ENCODE results near the gene DLG2.

Gene DLG2

DNA sequence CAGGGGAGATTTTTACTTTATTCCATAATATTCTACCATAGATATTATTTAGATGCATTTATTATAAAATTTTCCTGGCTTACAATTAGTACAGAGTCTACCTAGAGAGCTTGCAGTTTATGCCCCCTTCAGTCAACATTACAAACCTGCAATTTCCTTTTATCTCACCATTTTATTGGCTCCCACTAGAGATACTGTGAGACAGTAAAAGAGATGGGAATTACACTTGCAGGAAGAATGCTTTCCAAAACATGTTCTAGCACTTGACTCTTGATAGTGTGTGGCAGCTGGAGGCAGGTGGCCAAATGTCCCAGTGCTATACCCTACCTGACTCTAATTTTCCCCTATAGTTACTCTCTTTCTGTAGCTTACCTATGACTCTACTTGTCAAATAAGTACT, 863.2 kb downstream of the DLG2 start:
- TF ChIP-seq, protein P1, sequence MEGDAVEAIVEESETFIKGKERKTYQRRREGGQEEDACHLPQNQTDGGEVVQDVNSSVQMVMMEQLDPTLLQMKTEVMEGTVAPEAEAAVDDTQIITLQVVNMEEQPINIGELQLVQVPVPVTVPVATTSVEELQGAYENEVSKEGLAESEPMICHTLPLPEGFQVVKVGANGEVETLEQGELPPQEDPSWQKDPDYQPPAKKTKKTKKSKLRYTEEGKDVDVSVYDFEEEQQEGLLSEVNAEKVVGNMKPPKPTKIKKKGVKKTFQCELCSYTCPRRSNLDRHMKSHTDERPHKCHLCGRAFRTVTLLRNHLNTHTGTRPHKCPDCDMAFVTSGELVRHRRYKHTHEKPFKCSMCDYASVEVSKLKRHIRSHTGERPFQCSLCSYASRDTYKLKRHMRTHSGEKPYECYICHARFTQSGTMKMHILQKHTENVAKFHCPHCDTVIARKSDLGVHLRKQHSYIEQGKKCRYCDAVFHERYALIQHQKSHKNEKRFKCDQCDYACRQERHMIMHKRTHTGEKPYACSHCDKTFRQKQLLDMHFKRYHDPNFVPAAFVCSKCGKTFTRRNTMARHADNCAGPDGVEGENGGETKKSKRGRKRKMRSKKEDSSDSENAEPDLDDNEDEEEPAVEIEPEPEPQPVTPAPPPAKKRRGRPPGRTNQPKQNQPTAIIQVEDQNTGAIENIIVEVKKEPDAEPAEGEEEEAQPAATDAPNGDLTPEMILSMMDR (IDR thresholded peaks at IDR 0.05; ENCODE audit: low read length): no peak
- TF ChIP-seq EZH2 (IDR thresholded peaks at IDR 0.05; ENCODE audit: borderline replicate concordance, low read length): no peak
- Histone ChIP-seq H3K9me2 (ENCODE audit: low read depth, low read length) (no peaks in the 10 kb centered on the region), H3K27me3 (ENCODE audit: insufficient read depth, low read length) (no peaks in the 10 kb centered on the region)

DNA sequence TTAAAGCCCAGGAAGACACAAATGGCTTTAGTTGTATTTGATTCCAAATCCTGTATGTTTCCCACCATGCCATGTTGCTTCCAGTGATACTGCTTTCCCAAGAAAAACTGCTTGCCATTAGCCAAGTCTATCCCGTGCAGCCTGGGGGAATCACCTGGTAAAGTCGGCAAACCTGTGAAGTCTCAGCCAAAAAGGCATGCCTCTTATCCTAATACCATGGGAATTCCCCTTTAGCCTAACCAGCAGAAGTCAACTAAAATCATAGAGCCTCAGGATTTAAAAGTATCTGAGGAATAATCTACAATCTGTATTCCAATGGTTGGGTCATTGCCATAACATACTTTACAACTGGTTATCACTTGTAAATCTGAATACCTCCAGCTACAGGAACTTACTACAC, 869.4 kb downstream of the DLG2 start:
- no peaks in the 10 kb centered on the region for H3K4me1 ChIP-seq (ENCODE audit: insufficient read depth, low read length, severe bottlenecking)
- H2AFZ ChIP-seq (ENCODE audit: low read length): no peak overlapping the region
- H3K9ac ChIP-seq (ENCODE audit: low read length): no peak overlapping the region
- H3K79me2 ChIP-seq (ENCODE audit: insufficient read depth, low read length): no peaks in the 10 kb centered on the region
- H3K27me3 ChIP-seq (ENCODE audit: insufficient read depth, low read length): no peaks in the 10 kb centered on the region
- H3K4me3 ChIP-seq (ENCODE audit: low read depth, low read length, poor library complexity, severe bottlenecking): no peak overlapping the region
- H3K36me3 ChIP-seq (ENCODE audit: insufficient read depth, low read length): no peaks in the 10 kb centered on the region
- TF ChIP-seq EZH2 (IDR thresholded peaks at IDR 0.05; ENCODE audit: borderline replicate concordance, low read length): no peak
- TF ChIP-seq, protein P1 (IDR thresholded peaks at IDR 0.05; ENCODE audit: low read length): no peak
- H3K9me2 ChIP-seq (ENCODE audit: low read depth, low read length): no peaks in the 10 kb centered on the region
- no peak overlapping the region for H3K4me2 ChIP-seq (ENCODE audit: low read length)
- no peaks in the 10 kb centered on the region for H3F3A ChIP-seq (ENCODE audit: insufficient read depth, low read length)
- no peak overlapping the region for H3K27ac ChIP-seq (ENCODE audit: low read depth, low read length, poor library complexity, severe bottlenecking)
- H3K9me3 ChIP-seq (ENCODE audit: low read length): no peaks in the 10 kb centered on the region
- H4K20me1 ChIP-seq (ENCODE audit: insufficient read depth, low read length): no peaks in the 10 kb centered on the region

More for the DNA sequence above, 863.2 kb downstream of the DLG2 start:
- no peaks in the 10 kb centered on the region for H4K20me1 ChIP-seq (ENCODE audit: insufficient read depth, low read length)
- no peaks in the 10 kb centered on the region for H3F3A ChIP-seq (ENCODE audit: insufficient read depth, low read length)
- H3K4me2 ChIP-seq (ENCODE audit: low read length): no peak overlapping the region
- H3K4me3 ChIP-seq (ENCODE audit: low read depth, low read length, poor library complexity, severe bottlenecking): no peak overlapping the region
- no peaks in the 10 kb centered on the region for H3K79me2 ChIP-seq (ENCODE audit: insufficient read depth, low read length)
- no peak overlapping the region for H2AFZ ChIP-seq (ENCODE audit: low read length)
- H3K36me3 ChIP-seq (ENCODE audit: insufficient read depth, low read length): no peaks in the 10 kb centered on the region
- no peaks in the 10 kb centered on the region for H3K9me3 ChIP-seq (ENCODE audit: low read length)
- H3K27ac ChIP-seq (ENCODE audit: low read depth, low read length, poor library complexity, severe bottlenecking): no peak overlapping the region
- no peak overlapping the region for H3K9ac ChIP-seq (ENCODE audit: low read length)
- H3K4me1 ChIP-seq (ENCODE audit: insufficient read depth, low read length, severe bottlenecking): no peaks in the 10 kb centered on the region

DNA sequence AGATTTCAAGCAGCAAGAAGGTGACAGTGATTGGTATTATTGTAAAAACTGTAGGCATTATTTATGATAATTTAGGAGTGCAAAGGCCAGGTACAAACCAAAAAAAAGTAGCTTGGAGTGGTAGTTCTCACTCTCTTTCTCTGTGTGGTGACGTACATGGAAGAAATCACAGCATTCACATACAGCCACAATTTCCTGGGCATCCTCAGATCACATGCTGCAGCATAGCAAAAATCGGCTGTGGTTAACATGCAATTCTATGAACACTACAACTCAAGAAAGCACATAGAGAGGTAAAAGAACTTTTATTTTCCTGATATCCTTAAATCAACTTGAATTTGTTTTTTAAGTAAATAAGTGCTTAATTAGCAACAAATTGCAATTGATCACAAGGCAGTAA, 875.8 kb downstream of the DLG2 start:
- no peak overlapping the region for H3K9ac ChIP-seq (ENCODE audit: low read length)
- H3K27me3 ChIP-seq (ENCODE audit: insufficient read depth, low read length): no peaks in the 10 kb centered on the region
- no peak overlapping the region for H3K4me2 ChIP-seq (ENCODE audit: low read length)
- H3K9me2 ChIP-seq (ENCODE audit: low read depth, low read length): no peaks in the 10 kb centered on the region
- TF ChIP-seq EZH2 (IDR thresholded peaks at IDR 0.05; ENCODE audit: borderline replicate concordance, low read length): no peak
- TF ChIP-seq, protein P1 (IDR thresholded peaks at IDR 0.05; ENCODE audit: low read length): no peak
- no peak overlapping the region for H3K4me3 ChIP-seq (ENCODE audit: low read depth, low read length, poor library complexity, severe bottlenecking)
- H3K79me2 ChIP-seq (ENCODE audit: insufficient read depth, low read length): no peaks in the 10 kb centered on the region
- H3F3A ChIP-seq (ENCODE audit: insufficient read depth, low read length): no peaks in the 10 kb centered on the region
- H4K20me1 ChIP-seq (ENCODE audit: insufficient read depth, low read length): no peaks in the 10 kb centered on the region
- H3K9me3 ChIP-seq (ENCODE audit: low read length): no peaks in the 10 kb centered on the region
- H2AFZ ChIP-seq (ENCODE audit: low read length): no peak overlapping the region
- H3K36me3 ChIP-seq (ENCODE audit: insufficient read depth, low read length): no peaks in the 10 kb centered on the region
- H3K4me1 ChIP-seq (ENCODE audit: insufficient read depth, low read length, severe bottlenecking): no peaks in the 10 kb centered on the region
- H3K27ac ChIP-seq (ENCODE audit: low read depth, low read length, poor library complexity, severe bottlenecking): no peak overlapping the region

Measured in OCI-LY1 (cell line).